ENCODE results near the gene SFSWAP.
"Not testable (repeated sequence)": the region's sequence is repeated elsewhere in the genome, so short reads cannot be mapped to it uniquely, and the experiment has no call there.

DNA sequence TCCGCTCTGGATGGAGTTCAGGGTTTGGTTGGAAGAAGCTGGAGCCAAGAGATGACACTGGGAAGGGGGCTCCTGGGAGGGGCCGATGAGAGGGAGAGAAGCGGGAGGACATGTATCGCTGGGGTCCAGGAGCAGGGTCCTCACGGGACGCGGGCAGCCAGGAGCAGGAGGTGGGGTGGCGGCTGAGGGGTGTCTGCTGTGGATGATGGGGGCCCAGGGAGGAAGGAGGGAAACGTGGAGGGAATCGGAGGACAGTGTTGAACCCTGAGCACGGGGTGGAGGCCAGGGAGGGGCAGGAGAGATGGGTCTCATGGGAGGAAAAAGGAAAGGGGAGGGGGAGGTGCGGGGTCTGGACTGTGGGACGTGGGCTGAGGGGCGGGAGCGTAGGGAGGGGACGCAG, 31.7 kb upstream of the SFSWAP start:
- not testable (repeated sequence) for TF ChIP-seq POLR2A (IDR thresholded peaks at IDR 0.05)
- TF ChIP-seq, protein P1, sequence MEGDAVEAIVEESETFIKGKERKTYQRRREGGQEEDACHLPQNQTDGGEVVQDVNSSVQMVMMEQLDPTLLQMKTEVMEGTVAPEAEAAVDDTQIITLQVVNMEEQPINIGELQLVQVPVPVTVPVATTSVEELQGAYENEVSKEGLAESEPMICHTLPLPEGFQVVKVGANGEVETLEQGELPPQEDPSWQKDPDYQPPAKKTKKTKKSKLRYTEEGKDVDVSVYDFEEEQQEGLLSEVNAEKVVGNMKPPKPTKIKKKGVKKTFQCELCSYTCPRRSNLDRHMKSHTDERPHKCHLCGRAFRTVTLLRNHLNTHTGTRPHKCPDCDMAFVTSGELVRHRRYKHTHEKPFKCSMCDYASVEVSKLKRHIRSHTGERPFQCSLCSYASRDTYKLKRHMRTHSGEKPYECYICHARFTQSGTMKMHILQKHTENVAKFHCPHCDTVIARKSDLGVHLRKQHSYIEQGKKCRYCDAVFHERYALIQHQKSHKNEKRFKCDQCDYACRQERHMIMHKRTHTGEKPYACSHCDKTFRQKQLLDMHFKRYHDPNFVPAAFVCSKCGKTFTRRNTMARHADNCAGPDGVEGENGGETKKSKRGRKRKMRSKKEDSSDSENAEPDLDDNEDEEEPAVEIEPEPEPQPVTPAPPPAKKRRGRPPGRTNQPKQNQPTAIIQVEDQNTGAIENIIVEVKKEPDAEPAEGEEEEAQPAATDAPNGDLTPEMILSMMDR (IDR thresholded peaks at IDR 0.05) = not testable (repeated sequence)
